Measurements from ENCODE around the gene RBBP4.

The RBBP4 gene

GRCh38 chr1:32719681-32720275 lies 68.8 kb downstream of the RBBP4 start:
- DNase-seq (ENCODE audit: low read depth in 2 of 2) = no peak

GRCh38 chr1:32724678-32725614 lies 73.9 kb downstream of the RBBP4 start:
- no peak for DNase-seq (ENCODE audit: low read depth in 2 of 2)

GRCh38 chr1:32725615-32725982 lies 74.6 kb downstream of the RBBP4 start:
- no peak for DNase-seq (ENCODE audit: low read depth in 2 of 2)

- DNase-seq (ENCODE audit: low read depth in 2 of 2) = no peak
Observed at GRCh38 chr1:32727876-32728275, 76.9 kb downstream of the RBBP4 start.

GRCh38 chr1:32728413-32729077 lies 77.5 kb downstream of the RBBP4 start:
- no peak for DNase-seq (ENCODE audit: low read depth in 2 of 2)

- no peak for DNase-seq (ENCODE audit: low read depth in 2 of 2)
Observed at GRCh38 chr1:32729254-32730046, 78.4 kb downstream of the RBBP4 start.

GRCh38 chr1:32733582-32734321 lies 82.7 kb downstream of the RBBP4 start:
- no peak for DNase-seq (ENCODE audit: low read depth in 2 of 2)

All from stimulated activated CD4-positive, alpha-beta T cell treated with anti-CD3 and anti-CD28 coated beads, Interleukin-1b, Interleukin-23, amount 100 ng/mL, for 1 hour (primary cell).